ENCODE measurements around the gene EN2. TPM values are rescaled to one million over a fixed set of nuclear protein-coding genes. Genes with fewer than 3 reads are reported as not detected.

The EN2 gene
- not detected in 2 replicates for total RNA-seq

DNA sequence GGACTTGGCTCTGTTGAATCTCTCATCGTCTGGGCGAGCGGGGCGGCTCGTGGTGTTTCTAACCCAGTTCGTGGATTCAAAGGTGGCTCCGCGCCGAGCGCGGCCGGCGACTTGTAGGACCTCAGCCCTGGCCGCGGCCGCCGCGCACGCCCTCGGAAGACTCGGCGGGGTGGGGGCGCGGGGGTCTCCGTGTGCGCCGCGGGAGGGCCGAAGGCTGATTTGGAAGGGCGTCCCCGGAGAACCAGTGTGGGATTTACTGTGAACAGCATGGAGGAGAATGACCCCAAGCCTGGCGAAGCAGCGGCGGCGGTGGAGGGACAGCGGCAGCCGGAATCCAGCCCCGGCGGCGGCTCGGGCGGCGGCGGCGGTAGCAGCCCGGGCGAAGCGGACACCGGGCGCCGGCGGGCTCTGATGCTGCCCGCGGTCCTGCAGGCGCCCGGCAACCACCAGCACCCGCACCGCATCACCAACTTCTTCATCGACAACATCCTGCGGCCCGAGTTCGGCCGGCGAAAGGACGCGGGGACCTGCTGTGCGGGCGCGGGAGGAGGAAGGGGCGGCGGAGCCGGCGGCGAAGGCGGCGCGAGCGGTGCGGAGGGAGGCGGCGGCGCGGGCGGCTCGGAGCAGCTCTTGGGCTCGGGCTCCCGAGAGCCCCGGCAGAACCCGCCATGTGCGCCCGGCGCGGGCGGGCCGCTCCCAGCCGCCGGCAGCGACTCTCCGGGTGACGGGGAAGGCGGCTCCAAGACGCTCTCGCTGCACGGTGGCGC, at the start of gene EN2:
EN2 (plus strand) TSS at position 19 of the 767 bp plus-strand sequence; CDS start at position 268, 249 bp downstream.

Other genes starting within 250 kb of the EN2 start
- gene INSIG1, start 160.3 kb upstream of the EN2 start, total RNA-seq = 694 and 756 TPM in 2 replicates
- not detected in 2 replicates for gene CNPY1, start 88.4 kb downstream of the EN2 start, total RNA-seq
- gene RBM33, start 186.5 kb downstream of the EN2 start, total RNA-seq = 6.1 and 13.8 TPM in 2 replicates

Data from myometrial cell (primary cell).